Osteoblast (primary cell): Measurements from ENCODE around the gene RHBDL3. TPM values are rescaled to one million over a fixed set of nuclear protein-coding genes. Genes with fewer than 3 reads are reported as not detected.

Experiments used
- DNase-seq: peaks from one replicate; pipeline ENCODE4 v3.0.0; 2011; ENCODE audit warnings: low spot score, mixed read lengths; ENCODE audit not compliant: insufficient read length; ENCODE audit errors: missing footprints
- H2AFZ ChIP-seq: 2 replicates; pipeline ENCODE4 v1.6.0; 2011; ENCODE audit warnings: mild to moderate bottlenecking, low read length
- H3K27ac ChIP-seq: 2 replicates; pipeline ENCODE4 v1.5.1; 2011; ENCODE audit warnings: mild to moderate bottlenecking, low read depth, low read length, moderate library complexity
- H3K27me3 ChIP-seq: 2 replicates; pipeline ENCODE4 v1.6.0; 2012; ENCODE audit warnings: mild to moderate bottlenecking, control low read depth, inconsistent platforms, low read length, moderate library complexity; ENCODE audit not compliant: insufficient read depth
- H3K36me3 ChIP-seq: 2 replicates; pipeline ENCODE4 v1.5.1; 2011; ENCODE audit warnings: mild to moderate bottlenecking, low read length, control low read depth, moderate library complexity; ENCODE audit not compliant: insufficient read depth
- H3K4me1 ChIP-seq: 2 replicates; pipeline ENCODE4 v1.5.1; 2011; ENCODE audit warnings: mild to moderate bottlenecking, low read length, control low read depth, moderate library complexity; ENCODE audit not compliant: insufficient read depth
- H3K4me2 ChIP-seq: 2 replicates; pipeline ENCODE4 v1.6.0; 2011; ENCODE audit warnings: mild to moderate bottlenecking, low read length; ENCODE audit not compliant: insufficient read depth
- H3K4me3 ChIP-seq: fragments of 200-600 bp; sonication (generic); 3 replicates; pipeline ENCODE4 v1.5.1; 2012; ENCODE audit warnings: mild to moderate bottlenecking, low read length, inconsistent platforms; ENCODE audit not compliant: insufficient read depth
- H3K79me2 ChIP-seq: 2 replicates; pipeline ENCODE4 v1.6.0; 2012; ENCODE audit warnings: mild to moderate bottlenecking, low read length, control low read depth, inconsistent platforms; ENCODE audit not compliant: insufficient read depth
- H3K9me3 ChIP-seq: 2 replicates; pipeline ENCODE4 v1.5.1; 2011; ENCODE audit warnings: low read depth, low read length, control low read depth
- H4K20me1 ChIP-seq: 2 replicates; pipeline ENCODE4 v1.6.0; 2012; ENCODE audit warnings: mild to moderate bottlenecking, low read length, control low read depth; ENCODE audit not compliant: insufficient read depth
- total RNA-seq: library from RNA; depleted of rRNA; stranded (reverse); fragments of >200 nt; gene quantifications from 2 replicates; pipeline ENCODE4 v1.2.3, GENCODE V29; 2012
- TF ChIP-seq, protein P1 (sequence below): IDR thresholded peaks from 2 replicates; pipeline ENCODE4 v1.5.1; 2011; ENCODE audit warnings: mild to moderate bottlenecking, low read depth, low read length, moderate library complexity; ENCODE audit errors: extremely low read depth

The RHBDL3 gene
- total RNA-seq, 1 donor: under 0.01 TPM

DNA sequence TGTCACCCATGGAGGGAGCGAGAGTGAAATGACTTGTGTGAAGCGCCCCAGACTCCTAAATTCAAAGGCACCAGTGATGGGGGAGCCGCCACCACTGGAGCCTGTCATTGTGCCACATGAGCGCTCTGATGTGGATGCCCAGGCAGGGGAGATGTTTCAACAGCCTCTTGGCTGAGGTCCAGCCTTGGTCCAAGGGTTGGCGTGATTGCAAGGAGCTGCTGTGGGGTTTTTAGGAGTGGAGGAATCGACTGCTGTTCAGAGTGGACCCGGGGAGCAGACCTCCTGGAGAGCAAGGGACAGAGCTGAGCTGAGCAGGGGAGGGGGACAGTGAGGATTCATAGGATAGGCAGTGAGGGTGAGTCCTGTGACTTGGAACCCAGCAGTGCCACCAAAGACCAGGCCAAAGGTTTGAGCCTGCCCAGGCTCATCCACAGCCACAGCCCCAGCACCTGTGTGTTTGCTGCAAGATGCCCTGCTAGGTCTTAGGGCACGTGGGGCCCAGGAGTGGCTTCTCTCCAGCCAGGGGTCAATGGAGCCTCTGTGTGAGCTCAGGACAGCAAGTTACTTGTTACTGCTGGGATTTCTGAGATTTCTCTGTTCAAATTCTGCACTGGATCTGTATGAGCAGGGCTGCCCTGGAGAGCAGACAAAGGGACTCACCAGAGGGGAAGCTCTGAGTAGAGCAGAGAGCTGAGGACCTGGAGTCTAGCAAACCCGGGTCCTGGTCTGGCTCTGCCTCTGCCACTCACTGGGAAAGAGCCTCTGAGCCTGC lies 20.3 kb downstream of the RHBDL3 start:
- DNase-seq: peak; percentile 65
- H3K4me2 ChIP-seq: no peak overlapping the region
- no peaks in the 10 kb centered on the region for H3K36me3 ChIP-seq
- no peaks in the 10 kb centered on the region for H3K79me2 ChIP-seq
- H3K27me3 ChIP-seq: no peaks in the 10 kb centered on the region
- H3K9me3 ChIP-seq: no peaks in the 10 kb centered on the region
- H4K20me1 ChIP-seq: no peaks in the 10 kb centered on the region
- peaks cover 3% of the 10 kb centered on the region for H3K4me1 ChIP-seq
- H2AFZ ChIP-seq: no peak overlapping the region
- TF ChIP-seq, protein P1, sequence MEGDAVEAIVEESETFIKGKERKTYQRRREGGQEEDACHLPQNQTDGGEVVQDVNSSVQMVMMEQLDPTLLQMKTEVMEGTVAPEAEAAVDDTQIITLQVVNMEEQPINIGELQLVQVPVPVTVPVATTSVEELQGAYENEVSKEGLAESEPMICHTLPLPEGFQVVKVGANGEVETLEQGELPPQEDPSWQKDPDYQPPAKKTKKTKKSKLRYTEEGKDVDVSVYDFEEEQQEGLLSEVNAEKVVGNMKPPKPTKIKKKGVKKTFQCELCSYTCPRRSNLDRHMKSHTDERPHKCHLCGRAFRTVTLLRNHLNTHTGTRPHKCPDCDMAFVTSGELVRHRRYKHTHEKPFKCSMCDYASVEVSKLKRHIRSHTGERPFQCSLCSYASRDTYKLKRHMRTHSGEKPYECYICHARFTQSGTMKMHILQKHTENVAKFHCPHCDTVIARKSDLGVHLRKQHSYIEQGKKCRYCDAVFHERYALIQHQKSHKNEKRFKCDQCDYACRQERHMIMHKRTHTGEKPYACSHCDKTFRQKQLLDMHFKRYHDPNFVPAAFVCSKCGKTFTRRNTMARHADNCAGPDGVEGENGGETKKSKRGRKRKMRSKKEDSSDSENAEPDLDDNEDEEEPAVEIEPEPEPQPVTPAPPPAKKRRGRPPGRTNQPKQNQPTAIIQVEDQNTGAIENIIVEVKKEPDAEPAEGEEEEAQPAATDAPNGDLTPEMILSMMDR: no peak
- no peak overlapping the region for H3K27ac ChIP-seq
- H3K4me3 ChIP-seq: no peak overlapping the region

DNA sequence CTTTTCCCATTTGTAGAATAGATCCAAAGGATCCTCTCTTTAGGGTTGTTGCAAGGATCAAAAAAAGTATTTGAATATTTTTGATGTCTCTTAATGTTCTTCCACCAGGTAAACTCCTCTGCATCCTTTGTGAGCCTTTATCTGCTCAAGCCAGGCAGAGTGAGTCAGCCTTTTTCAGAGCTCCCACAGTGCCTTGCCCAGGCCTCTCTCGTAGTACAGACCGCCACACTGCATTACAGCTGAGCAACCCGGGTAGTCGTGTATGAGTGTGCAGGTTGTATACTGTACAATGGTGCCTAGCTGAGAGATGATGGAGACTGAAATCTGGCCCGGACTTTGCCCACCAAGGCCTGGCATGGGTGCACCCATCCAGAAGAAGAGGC lies 20.9 kb downstream of the RHBDL3 start:
- no peaks in the 10 kb centered on the region for H3K36me3 ChIP-seq
- no peak overlapping the region for H2AFZ ChIP-seq
- H3K79me2 ChIP-seq: no peaks in the 10 kb centered on the region
- no peak overlapping the region for H3K4me2 ChIP-seq
- H3K9me3 ChIP-seq: no peaks in the 10 kb centered on the region
- TF ChIP-seq, protein P1: no peak
- H3K27ac ChIP-seq: no peak overlapping the region
- H4K20me1 ChIP-seq: no peaks in the 10 kb centered on the region
- no peaks in the 10 kb centered on the region for H3K27me3 ChIP-seq
- peaks cover 3% of the 10 kb centered on the region for H3K4me1 ChIP-seq
- no peak overlapping the region for H3K4me3 ChIP-seq
- DNase-seq: peak; percentile 62

DNA sequence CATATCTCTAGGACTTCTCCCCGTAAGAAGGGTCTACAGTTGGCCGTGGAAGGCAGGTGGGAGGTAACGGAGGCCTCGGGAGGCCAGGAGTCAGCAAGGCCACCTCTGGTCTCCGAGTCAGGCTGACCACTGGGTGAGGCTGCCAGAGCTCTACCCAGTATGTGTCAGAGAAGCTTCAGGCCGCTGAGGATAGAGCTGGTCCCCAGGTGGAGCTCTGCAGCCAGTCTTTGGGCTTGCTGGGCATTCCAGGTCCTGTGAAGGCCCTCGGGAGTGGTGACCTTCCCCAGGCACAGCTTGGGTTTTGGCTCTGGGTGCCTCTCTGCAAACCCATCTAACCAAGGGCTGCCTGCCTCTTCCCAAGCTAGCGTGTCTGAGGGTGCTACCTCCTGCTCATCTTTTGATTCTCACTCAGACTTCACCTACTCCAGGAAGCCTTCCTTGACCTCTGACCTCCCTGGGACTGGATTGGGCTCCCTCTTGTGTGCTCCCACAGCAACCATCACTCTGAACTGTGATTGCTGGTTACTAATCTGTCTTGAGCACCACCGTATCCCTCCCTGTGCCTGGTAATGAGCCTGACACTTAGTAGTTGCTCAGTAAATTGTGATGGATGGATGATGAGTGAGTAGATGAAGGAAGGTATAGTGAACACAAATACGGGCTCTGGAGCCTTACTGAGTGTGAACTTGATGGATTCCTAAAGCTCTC lies 22.3 kb downstream of the RHBDL3 start:
- Histone ChIP-seq H3K36me3 (no peaks in the 10 kb centered on the region), H2AFZ (no peak overlapping the region)
- TF ChIP-seq, protein P1: no peak

DNA sequence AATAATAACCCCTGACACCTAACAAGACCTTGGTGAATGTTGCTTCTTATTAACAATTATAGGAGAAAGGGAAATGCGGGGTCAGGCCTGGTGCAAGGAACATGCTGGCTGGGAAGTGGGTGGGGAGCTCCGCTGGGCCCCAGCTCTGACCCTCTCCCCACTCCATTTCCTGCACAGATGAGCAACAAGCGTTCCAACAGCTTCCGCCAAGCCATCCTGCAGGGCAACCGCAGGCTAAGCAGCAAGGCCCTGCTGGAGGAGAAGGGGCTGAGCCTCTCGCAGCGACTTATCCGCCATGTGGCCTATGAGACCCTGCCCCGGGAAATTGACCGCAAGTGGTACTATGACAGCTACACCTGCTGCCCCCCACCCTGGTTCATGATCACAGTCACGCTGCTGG lies 23.0 kb downstream of the RHBDL3 start:
- no peaks in the 10 kb centered on the region for H3K79me2 ChIP-seq
- DNase-seq: peak; percentile 22
- no peak overlapping the region for H2AFZ ChIP-seq
- no peaks in the 10 kb centered on the region for H3K9me3 ChIP-seq
- no peak overlapping the region for H3K4me2 ChIP-seq
- peaks cover 2% of the 10 kb centered on the region for H3K4me1 ChIP-seq
- H3K4me3 ChIP-seq: no peak overlapping the region
- H3K27me3 ChIP-seq: no peaks in the 10 kb centered on the region
- no peaks in the 10 kb centered on the region for H4K20me1 ChIP-seq
- TF ChIP-seq, protein P1: no peak
- H3K36me3 ChIP-seq: no peaks in the 10 kb centered on the region
- no peak overlapping the region for H3K27ac ChIP-seq

More for the DNA sequence above, 22.3 kb downstream of the RHBDL3 start:
- Histone ChIP-seq H3K27ac (no peak overlapping the region), H3K4me2 (no peak overlapping the region), H3K9me3 (no peaks in the 10 kb centered on the region), H3K79me2 (no peaks in the 10 kb centered on the region), H3K4me1 (peaks cover 3% of the 10 kb centered on the region), H3K4me3 (no peak overlapping the region), H4K20me1 (no peaks in the 10 kb centered on the region), H3K27me3 (no peaks in the 10 kb centered on the region)
- peak; percentile 11 for DNase-seq
